ENCODE data around the gene CDH6.

Gene CDH6

GRCh38 chr5:31377274-31377946 lies 183.9 kb downstream of the CDH6 start:
- no peak for DNase-seq (ENCODE audit: low spot score)

GRCh38 chr5:31378136-31378535 lies 184.7 kb downstream of the CDH6 start:
- no peak for DNase-seq (ENCODE audit: low spot score)
